ENCODE results near the gene SRSF12.

The SRSF12 gene

GRCh38 chr6:89058627-89059026 lies 59.2 kb downstream of the SRSF12 start:
- TF ChIP-seq CTCF (IDR thresholded peaks at IDR 0.05; ENCODE audit: poor library complexity, severe bottlenecking), result no peak
- no peaks in the 10 kb centered on the region for H3K36me3 ChIP-seq (ENCODE audit: low read depth)
- no peak overlapping the region for H3K4me3 ChIP-seq (ENCODE audit: severe bottlenecking)
- no peak for DNase-seq (ENCODE audit: low spot score)
- no peaks in the 10 kb centered on the region for H3K27me3 ChIP-seq (ENCODE audit: insufficient read depth, poor library complexity, severe bottlenecking)
- H3K9me3 ChIP-seq (ENCODE audit: severe bottlenecking), result no peaks in the 10 kb centered on the region
- no peaks in the 10 kb centered on the region for H3K4me1 ChIP-seq (ENCODE audit: insufficient read depth, poor library complexity, severe bottlenecking)
- no peak for ATAC-seq (ENCODE audit: low read depth)
- no peak overlapping the region for H3K27ac ChIP-seq (ENCODE audit: poor library complexity, severe bottlenecking)

GRCh38 chr6:89057759-89058158 lies 60.1 kb downstream of the SRSF12 start:
- Histone ChIP-seq H3K36me3 (ENCODE audit: low read depth) (no peaks in the 10 kb centered on the region), H3K4me1 (ENCODE audit: insufficient read depth, poor library complexity, severe bottlenecking) (no peaks in the 10 kb centered on the region), H3K9me3 (ENCODE audit: severe bottlenecking) (no peaks in the 10 kb centered on the region), H3K27ac (ENCODE audit: poor library complexity, severe bottlenecking) (no peak overlapping the region), H3K4me3 (ENCODE audit: severe bottlenecking) (no peak overlapping the region), H3K27me3 (ENCODE audit: insufficient read depth, poor library complexity, severe bottlenecking) (no peaks in the 10 kb centered on the region)
- no peak for TF ChIP-seq CTCF (IDR thresholded peaks at IDR 0.05; ENCODE audit: poor library complexity, severe bottlenecking)
- DNase-seq (ENCODE audit: low spot score), result no peak
- ATAC-seq (ENCODE audit: low read depth), result no peak

GRCh38 chr6:89054208-89054607 lies 63.7 kb downstream of the SRSF12 start:
- TF ChIP-seq CTCF (IDR thresholded peaks at IDR 0.05; ENCODE audit: poor library complexity, severe bottlenecking), result no peak
- ATAC-seq (ENCODE audit: low read depth) (no peak), DNase-seq (ENCODE audit: low spot score) (no peak)
- Histone ChIP-seq H3K27ac (ENCODE audit: poor library complexity, severe bottlenecking) (no peak overlapping the region), H3K9me3 (ENCODE audit: severe bottlenecking) (no peaks in the 10 kb centered on the region), H3K4me3 (ENCODE audit: severe bottlenecking) (no peak overlapping the region), H3K36me3 (ENCODE audit: low read depth) (no peaks in the 10 kb centered on the region), H3K4me1 (ENCODE audit: insufficient read depth, poor library complexity, severe bottlenecking) (peaks cover under 1% of the 10 kb centered on the region), H3K27me3 (ENCODE audit: insufficient read depth, poor library complexity, severe bottlenecking) (no peaks in the 10 kb centered on the region)

- Histone ChIP-seq H3K27ac (ENCODE audit: poor library complexity, severe bottlenecking) (no peak overlapping the region), H3K36me3 (ENCODE audit: low read depth) (no peaks in the 10 kb centered on the region), H3K4me1 (ENCODE audit: insufficient read depth, poor library complexity, severe bottlenecking) (peaks cover 7% of the 10 kb centered on the region), H3K27me3 (ENCODE audit: insufficient read depth, poor library complexity, severe bottlenecking) (no peaks in the 10 kb centered on the region), H3K9me3 (ENCODE audit: severe bottlenecking) (no peaks in the 10 kb centered on the region), H3K4me3 (ENCODE audit: severe bottlenecking) (no peak overlapping the region)
- no peak for ATAC-seq (ENCODE audit: low read depth)
- TF ChIP-seq CTCF (IDR thresholded peaks at IDR 0.05; ENCODE audit: poor library complexity, severe bottlenecking), result no peak
- DNase-seq (ENCODE audit: low spot score), result no peak
These were observed 66.2 kb downstream of the SRSF12 start for GRCh38 chr6:89051676-89052075.

- Histone ChIP-seq H3K4me3 (ENCODE audit: severe bottlenecking) (no peak overlapping the region), H3K27ac (ENCODE audit: poor library complexity, severe bottlenecking) (no peak overlapping the region), H3K36me3 (ENCODE audit: low read depth) (no peaks in the 10 kb centered on the region), H3K9me3 (ENCODE audit: severe bottlenecking) (no peaks in the 10 kb centered on the region), H3K27me3 (ENCODE audit: insufficient read depth, poor library complexity, severe bottlenecking) (no peaks in the 10 kb centered on the region), H3K4me1 (ENCODE audit: insufficient read depth, poor library complexity, severe bottlenecking) (peaks cover 7% of the 10 kb centered on the region)
- DNase-seq (ENCODE audit: low spot score), result no peak
- no peak for TF ChIP-seq CTCF (IDR thresholded peaks at IDR 0.05; ENCODE audit: poor library complexity, severe bottlenecking)
- no peak for ATAC-seq (ENCODE audit: low read depth)
These were observed 67.2 kb downstream of the SRSF12 start for GRCh38 chr6:89050697-89051096.
